ENCODE measurements around the gene CRTC1.
A peak's percentile ranks its signal among the peaks of the same experiment; 100 is the strongest.

Gene CRTC1

DNA sequence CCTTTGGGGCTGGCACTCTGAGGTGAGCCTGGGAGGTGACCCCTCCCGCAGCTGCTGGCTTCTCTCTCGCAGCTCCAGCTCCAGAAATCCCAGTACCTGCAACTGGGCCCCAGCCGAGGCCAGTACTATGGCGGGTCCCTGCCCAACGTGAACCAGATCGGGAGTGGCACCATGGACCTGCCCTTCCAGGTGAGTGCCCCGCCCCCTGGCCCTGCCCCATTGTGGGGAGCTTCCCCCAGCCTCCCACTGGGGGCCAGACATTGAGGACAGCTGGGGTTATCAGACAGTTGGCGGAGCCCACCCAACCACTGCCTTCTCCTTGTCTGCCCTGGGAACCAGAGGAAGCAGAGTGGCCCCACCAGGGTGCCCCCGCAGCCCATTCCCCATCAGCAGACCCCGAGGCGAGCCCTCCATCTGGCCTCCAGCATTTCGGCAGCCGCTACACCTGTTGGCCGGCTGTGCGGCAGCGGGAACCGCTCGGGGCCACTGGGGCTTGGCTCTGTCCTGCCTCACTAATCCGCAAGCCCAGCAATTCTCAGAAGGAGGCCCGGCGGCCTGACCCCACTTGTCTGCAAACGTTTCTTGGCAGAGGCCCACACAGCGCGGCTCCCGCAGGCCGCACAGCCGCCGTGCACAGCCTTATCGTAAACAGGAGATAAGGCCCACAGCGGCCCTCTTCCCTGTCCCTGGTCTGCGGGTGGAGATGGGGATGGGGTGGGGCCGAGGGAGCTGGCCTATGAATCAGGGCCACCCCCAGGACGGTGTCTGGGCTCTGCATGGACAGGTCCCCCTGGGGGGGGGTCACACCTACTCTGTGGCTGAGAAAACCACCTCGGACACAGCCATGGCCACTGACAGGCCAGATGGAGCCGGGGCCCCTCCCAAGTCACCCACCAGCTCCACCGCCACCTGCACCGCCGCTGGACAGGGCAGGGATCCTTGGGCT, 59.6 kb downstream of the CRTC1 start:
- TF ChIP-seq CTCF (conservative IDR thresholded peaks at IDR 0.05), result 0 out of 2 replicates have a peak, but pooled peaks have one; percentile 8
- peak overlapping the region; percentile 93 for H3K27ac ChIP-seq

- TF ChIP-seq CTCF (conservative IDR thresholded peaks at IDR 0.05), result no peak
- H3K27ac ChIP-seq, result peak overlapping the region; percentile 93
These were observed 60.4 kb downstream of the CRTC1 start for GRCh38 chr19:18743784-18744418.

DNA sequence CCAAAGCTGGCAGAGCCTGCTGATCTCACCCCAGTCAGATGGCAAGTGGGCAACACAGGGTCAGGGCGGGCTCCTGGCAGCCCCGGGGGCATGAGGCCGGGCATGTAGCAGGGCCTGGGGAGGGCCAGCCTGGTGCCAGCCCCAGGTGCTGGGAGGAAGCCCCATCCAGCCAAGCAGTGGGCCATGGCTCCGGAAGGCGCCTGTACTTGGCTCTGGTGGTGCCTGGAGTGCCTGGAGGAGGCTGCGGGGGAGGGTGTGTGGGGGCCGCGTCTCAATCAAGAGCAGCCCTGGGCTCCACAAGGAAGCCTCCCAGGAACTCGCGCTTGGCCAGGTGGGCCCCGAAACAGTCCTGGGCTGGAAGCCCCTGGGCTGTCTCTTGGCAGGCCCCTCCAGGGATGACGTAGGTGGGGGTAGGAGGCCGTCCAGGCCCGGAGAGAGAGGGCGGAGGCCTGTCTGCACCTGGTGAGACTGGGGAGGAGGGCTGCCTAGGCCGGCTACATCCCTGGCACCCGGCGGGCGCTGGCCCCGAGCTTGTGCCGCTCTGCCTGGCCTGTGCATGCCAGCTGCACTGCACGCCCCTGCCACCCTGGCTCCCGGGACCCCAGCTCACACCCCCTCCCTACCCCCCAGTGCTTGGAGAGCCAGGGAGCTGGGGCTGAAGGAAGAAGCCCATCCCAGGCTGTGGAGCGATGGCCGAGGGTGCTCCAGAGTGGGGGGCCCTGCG, 61.7 kb downstream of the CRTC1 start:
- peak overlapping the region; percentile 93; the same call in 1 of the 2 replicates for H3K27ac ChIP-seq

GRCh38 chr19:18745931-18746330, 62.5 kb downstream of the CRTC1 start:
- TF ChIP-seq CTCF (conservative IDR thresholded peaks at IDR 0.05), result no peak
- H3K27ac ChIP-seq, result no peak overlapping the region; the same call in 1 of the 2 replicates

More for the DNA sequence above, 61.7 kb downstream of the CRTC1 start:
- no peak for TF ChIP-seq CTCF (conservative IDR thresholded peaks at IDR 0.05)

GRCh38 chr19:18746401-18747325, 63.2 kb downstream of the CRTC1 start:
- no peak for TF ChIP-seq CTCF (conservative IDR thresholded peaks at IDR 0.05)
- no peak overlapping the region for H3K27ac ChIP-seq

DNA sequence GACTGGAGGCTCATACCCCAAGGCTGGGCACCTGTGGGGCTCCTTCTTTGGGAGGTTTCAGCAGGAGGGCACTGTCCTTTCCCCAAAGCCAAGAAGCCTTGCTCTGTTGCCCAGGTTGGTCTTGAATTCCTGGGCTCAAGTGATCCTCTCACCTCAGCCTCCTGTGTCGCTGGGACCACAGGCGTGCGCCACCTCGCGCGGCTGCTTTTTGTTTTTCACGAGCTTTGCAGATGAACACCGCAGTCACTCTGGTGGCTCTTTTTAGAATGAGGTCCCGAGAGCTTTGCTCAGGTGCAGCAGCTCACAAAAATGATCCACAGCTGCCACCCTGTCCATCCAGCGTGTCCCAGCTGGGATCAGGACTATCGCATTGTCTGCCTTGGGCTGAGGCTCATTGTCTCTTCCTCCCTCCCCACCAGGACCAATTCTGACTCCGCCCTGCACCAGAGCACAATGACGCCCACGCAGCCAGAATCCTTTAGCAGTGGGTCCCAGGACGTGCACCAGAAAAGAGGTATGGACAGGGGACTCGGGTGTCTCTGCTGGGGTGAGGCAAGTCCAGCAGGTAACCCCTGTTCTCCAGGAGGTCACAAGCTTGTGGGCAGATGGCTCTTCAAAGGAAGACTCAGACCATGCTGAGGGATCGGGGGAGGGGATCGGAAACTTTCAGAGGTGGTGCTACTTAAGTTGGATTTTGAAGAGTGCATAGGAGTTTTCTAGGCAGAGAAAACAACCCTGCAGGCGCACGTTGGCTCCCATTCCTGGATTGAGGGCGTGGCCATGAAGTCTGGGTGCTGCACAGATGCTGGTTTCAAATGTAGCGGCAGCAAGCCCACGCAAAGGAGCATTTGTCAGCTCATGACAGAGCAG, 66.1 kb downstream of the CRTC1 start:
- H3K27ac ChIP-seq, result no peak overlapping the region
- no peak for TF ChIP-seq CTCF (conservative IDR thresholded peaks at IDR 0.05)
